ENCODE results near the gene BRCA1. TPM values are rescaled to one million over a fixed set of nuclear protein-coding genes. Genes with fewer than 3 reads are reported as not detected.
"Not testable (repeated sequence)": the region's sequence is repeated elsewhere in the genome, so short reads cannot be mapped to it uniquely, and the experiment has no call there.

Gene BRCA1
- total and polyA plus RNA-seq, 12 donors = 1.1 to 10.4 (median 3.7) TPM

DNA sequence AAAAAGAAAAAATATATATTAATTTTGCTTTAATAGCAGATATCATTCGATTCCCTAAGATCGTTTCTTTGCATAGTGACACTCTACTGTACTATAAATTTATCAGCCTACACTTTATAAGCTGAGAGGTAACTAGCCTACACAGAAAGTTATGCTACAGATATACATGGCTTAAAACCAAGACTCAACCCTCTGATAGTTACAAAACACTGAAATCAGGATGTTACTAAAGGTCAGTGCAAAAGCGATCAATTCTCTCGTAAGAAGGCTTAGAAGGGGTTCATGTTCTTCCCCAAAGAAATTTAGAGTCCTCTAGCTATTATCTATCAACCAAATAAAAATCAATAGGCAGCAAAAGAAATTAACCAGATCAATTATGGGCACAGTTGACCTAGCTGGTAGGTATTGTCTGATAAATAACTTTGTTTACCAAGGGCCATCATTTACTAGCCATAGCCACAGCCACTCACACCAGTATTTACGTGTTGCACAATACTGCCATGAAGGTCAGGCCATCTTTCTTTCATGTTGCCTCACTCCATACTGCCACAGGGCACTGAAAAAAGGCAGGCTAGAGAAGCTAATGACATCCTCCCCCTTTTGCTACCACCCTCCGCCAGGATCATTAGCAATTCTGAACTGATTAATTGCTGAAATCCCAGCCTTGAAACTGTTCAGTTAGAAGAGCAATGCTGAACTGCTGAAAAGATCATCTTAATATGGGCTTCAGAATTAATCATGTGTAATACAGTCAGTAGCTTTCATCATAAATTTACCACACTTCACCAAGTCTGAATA lies 56.4 kb downstream of the BRCA1 start:
- 73 to 83% (median 77%) methylated on average over 6 of the region's 6 CpGs for WGBS, 4 donors
- Histone ChIP-seq H3K27me3 (no peaks in the 10 kb centered on the region), H3K9me3 (replicated peaks in 1 of 3) (no peaks in the 10 kb centered on the region), H3K27ac (peak overlapping the region in 2 of 5 donors; percentile 35 to 66), H3K4me1 (replicated peaks in 1 of 2) (peaks cover 0 to 8% of the 10 kb centered on the region in 2 donors), H3K4me3 (no peak overlapping the region), H3K36me3 (replicated peaks in 1 of 2) (no peaks in the 10 kb centered on the region)
- DNase-seq = peak; percentile 20 to 77 (median 56)
- intact Hi-C loops (cut with DNase I) = no loop called here
- TF ChIP-seq, protein P1, sequence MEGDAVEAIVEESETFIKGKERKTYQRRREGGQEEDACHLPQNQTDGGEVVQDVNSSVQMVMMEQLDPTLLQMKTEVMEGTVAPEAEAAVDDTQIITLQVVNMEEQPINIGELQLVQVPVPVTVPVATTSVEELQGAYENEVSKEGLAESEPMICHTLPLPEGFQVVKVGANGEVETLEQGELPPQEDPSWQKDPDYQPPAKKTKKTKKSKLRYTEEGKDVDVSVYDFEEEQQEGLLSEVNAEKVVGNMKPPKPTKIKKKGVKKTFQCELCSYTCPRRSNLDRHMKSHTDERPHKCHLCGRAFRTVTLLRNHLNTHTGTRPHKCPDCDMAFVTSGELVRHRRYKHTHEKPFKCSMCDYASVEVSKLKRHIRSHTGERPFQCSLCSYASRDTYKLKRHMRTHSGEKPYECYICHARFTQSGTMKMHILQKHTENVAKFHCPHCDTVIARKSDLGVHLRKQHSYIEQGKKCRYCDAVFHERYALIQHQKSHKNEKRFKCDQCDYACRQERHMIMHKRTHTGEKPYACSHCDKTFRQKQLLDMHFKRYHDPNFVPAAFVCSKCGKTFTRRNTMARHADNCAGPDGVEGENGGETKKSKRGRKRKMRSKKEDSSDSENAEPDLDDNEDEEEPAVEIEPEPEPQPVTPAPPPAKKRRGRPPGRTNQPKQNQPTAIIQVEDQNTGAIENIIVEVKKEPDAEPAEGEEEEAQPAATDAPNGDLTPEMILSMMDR (IDR thresholded peaks at IDR 0.05) = no peak
- no peak for TF ChIP-seq POLR2A (IDR thresholded peaks at IDR 0.05)

GRCh38 chr17:43062984-43063638 lies 62.1 kb downstream of the BRCA1 start:
- Histone ChIP-seq H3K27me3 (no peaks in the 10 kb centered on the region), H3K4me1 (replicated peaks in 1 of 2) (no peaks in the 10 kb centered on the region), H3K4me3 (no peak overlapping the region), H3K36me3 (replicated peaks in 1 of 2) (no peaks in the 10 kb centered on the region), H3K27ac (no peak overlapping the region), H3K9me3 (replicated peaks in 1 of 3) (no peaks in the 10 kb centered on the region)
- WGBS, 4 donors = 93 to 98% (median 95%) methylated on average over 10 of the region's 10 CpGs
- TF ChIP-seq POLR2A (IDR thresholded peaks at IDR 0.05) = no peak
- TF ChIP-seq, protein P1 (IDR thresholded peaks at IDR 0.05) = no peak
- intact Hi-C loops (cut with DNase I) = no loop called here
- DNase-seq = no peak

DNA sequence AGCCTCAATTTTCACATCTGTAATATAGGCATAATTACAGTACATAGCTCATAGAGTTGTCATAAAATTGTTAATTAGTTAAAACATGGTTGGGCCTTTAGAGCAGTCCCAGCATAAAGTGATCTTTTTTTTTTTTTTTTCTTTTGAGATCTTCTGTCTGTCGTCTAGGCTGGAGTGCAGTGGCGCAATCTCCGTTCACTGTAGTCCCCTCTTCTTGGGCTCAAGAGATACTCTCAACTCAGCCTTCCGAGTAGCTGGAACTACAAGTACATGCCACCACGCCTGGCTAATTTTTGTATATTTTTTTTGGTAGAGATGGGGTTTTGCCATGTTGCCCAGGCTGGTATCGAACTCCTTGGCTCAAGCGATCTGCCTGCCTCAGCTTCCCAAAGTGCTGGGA lies 69.1 kb downstream of the BRCA1 start:
- TF ChIP-seq POLR2A (IDR thresholded peaks at IDR 0.05) = no peak
- TF ChIP-seq, protein P1 (IDR thresholded peaks at IDR 0.05) = no peak
- DNase-seq = no peak
- WGBS, 4 donors = 96 to 98% (median 97%) methylated on average over 7 of the region's 7 CpGs
- H3K27ac ChIP-seq = no peak overlapping the region
- H3K4me3 ChIP-seq = no peak overlapping the region
- no peaks in the 10 kb centered on the region for H3K9me3 ChIP-seq (replicated peaks in 1 of 3)
- H3K36me3 ChIP-seq (replicated peaks in 1 of 2) = no peaks in the 10 kb centered on the region
- intact Hi-C loops (cut with DNase I) = no loop called here
- H3K27me3 ChIP-seq = no peaks in the 10 kb centered on the region
- no peaks in the 10 kb centered on the region for H3K4me1 ChIP-seq (replicated peaks in 1 of 2)

GRCh38 chr17:43053008-43053407 lies 72.2 kb downstream of the BRCA1 start:
- H3K27ac ChIP-seq; H3K4me1 ChIP-seq (replicated peaks in 1 of 2); H3K4me3 ChIP-seq; H3K27me3 ChIP-seq; H3K36me3 ChIP-seq (replicated peaks in 1 of 2); intact Hi-C loops (cut with DNase I); H3K9me3 ChIP-seq (replicated peaks in 1 of 3): not testable (repeated sequence)
- peak in 1 of 7 donors; percentile 14 for DNase-seq
- 93 to 97% (median 95%) methylated on average over 7 of the region's 7 CpGs for WGBS, 4 donors

Measured in adrenal gland (tissue), 12 donors.